ENCODE measurements around the gene POLR2J.

POLR2J gene

GRCh38 chr7:102447311-102447710, 31.4 kb downstream of the POLR2J start:
- no peak for DNase-seq (ENCODE audit: low read depth)
- Histone ChIP-seq H3K4me3 (ENCODE audit: low read length) (no peak overlapping the region), H3K9ac (ENCODE audit: low read length) (no peak overlapping the region), H3K9me3 (ENCODE audit: control insufficient read depth, low read length) (no peaks in the 10 kb centered on the region), H3K4me1 (ENCODE audit: control insufficient read depth, insufficient read depth, low read length) (peaks cover 4% of the 10 kb centered on the region), H3K27me3 (replicated peaks; ENCODE audit: control insufficient read depth, insufficient read depth, low read length) (no peaks in the 10 kb centered on the region), H3K36me3 (ENCODE audit: control insufficient read depth, insufficient read depth, low read length, severe bottlenecking) (peaks cover 9% of the 10 kb centered on the region)

DNA sequence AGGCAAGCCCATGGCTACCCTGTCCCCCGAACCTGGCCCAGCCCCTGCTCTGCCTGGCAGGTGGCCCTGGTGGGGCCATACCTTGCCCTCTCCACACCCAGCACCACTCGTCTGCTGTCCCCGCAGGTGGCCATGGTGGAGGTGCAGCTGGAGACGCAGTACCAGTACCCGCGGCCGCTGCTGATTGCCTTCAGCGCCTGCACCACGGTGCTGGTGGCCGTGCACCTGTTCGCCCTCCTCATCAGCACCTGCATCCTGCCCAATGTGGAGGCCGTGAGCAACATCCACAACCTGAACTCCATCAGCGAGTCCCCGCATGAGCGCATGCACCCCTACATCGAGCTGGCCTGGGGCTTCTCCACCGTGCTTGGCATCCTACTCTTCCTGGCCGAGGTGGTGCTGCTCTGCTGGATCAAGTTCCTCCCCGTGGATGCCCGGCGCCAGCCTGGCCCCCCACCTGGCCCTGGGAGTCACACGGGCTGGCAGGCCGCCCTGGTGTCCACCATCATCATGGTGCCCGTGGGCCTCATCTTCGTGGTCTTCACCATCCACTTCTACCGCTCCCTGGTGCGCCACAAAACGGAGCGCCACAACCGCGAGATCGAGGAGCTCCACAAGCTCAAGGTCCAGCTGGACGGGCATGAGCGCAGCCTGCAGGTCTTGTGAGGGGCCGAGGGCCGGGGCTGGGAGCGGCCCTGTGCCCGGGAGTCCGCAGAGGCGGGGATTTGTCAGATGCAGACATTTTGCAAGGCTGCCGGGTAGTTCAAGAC, 32.1 kb downstream of the POLR2J start:
- no peak overlapping the region for H3K9ac ChIP-seq (ENCODE audit: low read length)
- H3K9me3 ChIP-seq (ENCODE audit: control insufficient read depth, low read length), result no peaks in the 10 kb centered on the region
- peaks cover 13% of the 10 kb centered on the region for H3K36me3 ChIP-seq (ENCODE audit: control insufficient read depth, insufficient read depth, low read length, severe bottlenecking)
- no peaks in the 10 kb centered on the region for H3K27me3 ChIP-seq (replicated peaks; ENCODE audit: control insufficient read depth, insufficient read depth, low read length)
- DNase-seq (ENCODE audit: low read depth), result no peak
- H3K4me1 ChIP-seq (ENCODE audit: control insufficient read depth, insufficient read depth, low read length), result peaks cover 4% of the 10 kb centered on the region
- H3K4me3 ChIP-seq (ENCODE audit: low read length), result no peak overlapping the region

GRCh38 chr7:102445674-102446071, 33.0 kb downstream of the POLR2J start:
- no peaks in the 10 kb centered on the region for H3K9me3 ChIP-seq (ENCODE audit: control insufficient read depth, low read length)
- no peak for DNase-seq (ENCODE audit: low read depth)
- H3K36me3 ChIP-seq (ENCODE audit: control insufficient read depth, insufficient read depth, low read length, severe bottlenecking), result peaks cover 13% of the 10 kb centered on the region
- H3K4me3 ChIP-seq (ENCODE audit: low read length), result no peak overlapping the region
- H3K4me1 ChIP-seq (ENCODE audit: control insufficient read depth, insufficient read depth, low read length), result peaks cover under 1% of the 10 kb centered on the region
- H3K27me3 ChIP-seq (replicated peaks; ENCODE audit: control insufficient read depth, insufficient read depth, low read length), result no peaks in the 10 kb centered on the region
- H3K9ac ChIP-seq (ENCODE audit: low read length), result no peak overlapping the region

- Histone ChIP-seq H3K36me3 (ENCODE audit: control insufficient read depth, insufficient read depth, low read length, severe bottlenecking) (peaks cover 13% of the 10 kb centered on the region), H3K27me3 (replicated peaks; ENCODE audit: control insufficient read depth, insufficient read depth, low read length) (no peaks in the 10 kb centered on the region), H3K9ac (ENCODE audit: low read length) (no peak overlapping the region), H3K4me1 (ENCODE audit: control insufficient read depth, insufficient read depth, low read length) (peaks cover 6% of the 10 kb centered on the region), H3K4me3 (ENCODE audit: low read length) (no peak overlapping the region), H3K9me3 (ENCODE audit: control insufficient read depth, low read length) (no peaks in the 10 kb centered on the region)
- DNase-seq (ENCODE audit: low read depth), result no peak
Measured at GRCh38 chr7:102444961-102445673, 33.6 kb downstream of the POLR2J start.

DNA sequence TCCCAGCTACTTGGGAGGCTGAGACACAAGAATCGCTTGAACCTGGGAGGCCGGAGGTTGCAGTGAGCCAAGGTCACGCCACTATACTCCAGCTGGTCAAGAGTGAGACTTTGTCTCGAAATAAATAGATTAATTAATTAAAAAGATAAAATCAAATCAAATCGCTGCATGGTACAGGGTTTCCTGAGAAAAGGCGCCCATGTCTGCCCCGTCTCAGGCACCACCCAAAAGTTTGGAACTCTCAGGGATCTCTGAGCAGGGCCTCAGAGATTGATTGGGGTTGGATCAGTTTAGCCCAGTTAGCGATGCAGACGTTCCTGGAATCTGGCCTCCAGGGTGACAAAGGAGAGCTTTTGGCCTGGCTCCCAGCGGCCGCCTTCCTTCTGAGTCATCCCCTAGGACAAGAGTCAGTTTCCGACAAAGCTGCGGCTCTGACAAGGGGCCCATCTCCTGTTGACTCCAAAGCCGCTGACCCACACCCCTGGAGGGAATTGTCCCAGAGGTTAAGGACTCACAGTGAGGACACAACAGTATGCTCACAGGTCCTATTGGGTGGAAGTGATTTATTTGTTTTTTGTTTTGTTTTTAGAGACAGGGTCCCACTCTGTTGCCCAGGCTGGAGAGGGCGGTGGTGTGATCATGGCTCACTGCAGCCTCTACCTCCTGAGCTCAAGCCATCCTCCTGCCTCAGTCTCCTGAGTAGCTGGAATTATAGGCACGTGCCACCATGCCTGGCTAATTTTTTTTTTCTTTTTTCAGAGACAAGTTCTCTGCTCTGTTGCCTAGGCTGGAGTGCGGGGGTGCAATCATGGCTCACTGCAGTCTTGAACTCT, 38.5 kb downstream of the POLR2J start:
- H3K36me3 ChIP-seq (ENCODE audit: control insufficient read depth, insufficient read depth, low read length, severe bottlenecking), result peaks cover 8% of the 10 kb centered on the region
- peaks cover 10% of the 10 kb centered on the region for H3K4me1 ChIP-seq (ENCODE audit: control insufficient read depth, insufficient read depth, low read length)
- H3K9ac ChIP-seq (ENCODE audit: low read length), result no peak overlapping the region
- peak overlapping the region; percentile 33 for H3K4me3 ChIP-seq (ENCODE audit: low read length)
- DNase-seq (ENCODE audit: low read depth), result peak; percentile 87
- no peaks in the 10 kb centered on the region for H3K9me3 ChIP-seq (ENCODE audit: control insufficient read depth, low read length)
- no peaks in the 10 kb centered on the region for H3K27me3 ChIP-seq (replicated peaks; ENCODE audit: control insufficient read depth, insufficient read depth, low read length)

DNA sequence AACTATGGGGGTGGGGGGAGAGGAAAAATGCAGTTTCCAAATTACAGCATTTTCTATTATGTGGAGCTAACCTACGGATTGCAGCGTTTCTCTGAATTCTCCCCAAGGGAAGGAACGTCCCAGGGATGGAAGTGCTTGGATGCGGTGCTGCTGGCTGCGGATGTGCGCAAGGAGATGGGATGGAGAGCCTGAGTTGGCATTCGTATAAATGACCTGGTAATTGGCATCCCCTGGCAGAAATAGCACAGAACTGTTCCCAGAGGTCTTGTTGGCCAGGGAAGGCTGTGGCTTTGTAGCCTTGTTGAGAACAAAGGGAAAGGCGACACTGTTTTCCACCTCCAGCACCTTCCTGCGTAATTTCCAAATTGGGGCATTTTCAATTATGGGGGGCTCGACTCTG, 42.6 kb downstream of the POLR2J start:
- Histone ChIP-seq H3K9ac (ENCODE audit: low read length) (no peak overlapping the region), H3K4me1 (ENCODE audit: control insufficient read depth, insufficient read depth, low read length) (peaks cover 15% of the 10 kb centered on the region), H3K27me3 (replicated peaks; ENCODE audit: control insufficient read depth, insufficient read depth, low read length) (no peaks in the 10 kb centered on the region), H3K9me3 (ENCODE audit: control insufficient read depth, low read length) (no peaks in the 10 kb centered on the region), H3K4me3 (ENCODE audit: low read length) (no peak overlapping the region), H3K36me3 (ENCODE audit: control insufficient read depth, insufficient read depth, low read length, severe bottlenecking) (peaks cover 4% of the 10 kb centered on the region)
- no peak for DNase-seq (ENCODE audit: low read depth)

- Histone ChIP-seq H3K4me3 (ENCODE audit: low read length) (peak overlapping the region; percentile 82), H3K27me3 (replicated peaks; ENCODE audit: control insufficient read depth, insufficient read depth, low read length) (no peaks in the 10 kb centered on the region), H3K36me3 (ENCODE audit: control insufficient read depth, insufficient read depth, low read length, severe bottlenecking) (peaks cover 2% of the 10 kb centered on the region), H3K9ac (ENCODE audit: low read length) (peak overlapping the region; percentile 87), H3K9me3 (ENCODE audit: control insufficient read depth, low read length) (no peaks in the 10 kb centered on the region), H3K4me1 (ENCODE audit: control insufficient read depth, insufficient read depth, low read length) (peaks cover 6% of the 10 kb centered on the region)
- no peak for DNase-seq (ENCODE audit: low read depth)
Measured at GRCh38 chr7:102434039-102434486, 44.7 kb downstream of the POLR2J start.

- Histone ChIP-seq H3K27me3 (replicated peaks; ENCODE audit: control insufficient read depth, insufficient read depth, low read length) (no peaks in the 10 kb centered on the region), H3K4me3 (ENCODE audit: low read length) (peak within 1 kb of the TSS; percentile 82), H3K9me3 (ENCODE audit: control insufficient read depth, low read length) (no peaks in the 10 kb centered on the region), H3K9ac (ENCODE audit: low read length) (peak within 1 kb of the TSS; percentile 87), H3K4me1 (ENCODE audit: control insufficient read depth, insufficient read depth, low read length) (peaks cover 6% of the 10 kb centered on the region), H3K36me3 (ENCODE audit: control insufficient read depth, insufficient read depth, low read length, severe bottlenecking) (no peaks in the 10 kb centered on the region)
- DNase-seq (ENCODE audit: low read depth), result peak; percentile 91
Measured at GRCh38 chr7:102433219-102434038, 45.3 kb downstream of the POLR2J start, which contains the start of gene ORAI2. Gene ORAI2, plus strand, starts transcription at chr7:102433575. Its CDS starts 5,382 bp downstream, at chr7:102438957.

- H3K4me3 ChIP-seq (ENCODE audit: low read length), result peak overlapping the region; percentile 82
- peak; percentile 12 for DNase-seq (ENCODE audit: low read depth)
- no peaks in the 10 kb centered on the region for H3K9me3 ChIP-seq (ENCODE audit: control insufficient read depth, low read length)
- H3K9ac ChIP-seq (ENCODE audit: low read length), result peak overlapping the region; percentile 75
- no peaks in the 10 kb centered on the region for H3K27me3 ChIP-seq (replicated peaks; ENCODE audit: control insufficient read depth, insufficient read depth, low read length)
- no peaks in the 10 kb centered on the region for H3K36me3 ChIP-seq (ENCODE audit: control insufficient read depth, insufficient read depth, low read length, severe bottlenecking)
- peaks cover 6% of the 10 kb centered on the region for H3K4me1 ChIP-seq (ENCODE audit: control insufficient read depth, insufficient read depth, low read length)
Measured at GRCh38 chr7:102432442-102433218, 46.1 kb downstream of the POLR2J start.

All from adipocyte (in vitro differentiated cells).